ENCODE measurements around the gene SLC6A3.

SLC6A3 gene

DNA sequence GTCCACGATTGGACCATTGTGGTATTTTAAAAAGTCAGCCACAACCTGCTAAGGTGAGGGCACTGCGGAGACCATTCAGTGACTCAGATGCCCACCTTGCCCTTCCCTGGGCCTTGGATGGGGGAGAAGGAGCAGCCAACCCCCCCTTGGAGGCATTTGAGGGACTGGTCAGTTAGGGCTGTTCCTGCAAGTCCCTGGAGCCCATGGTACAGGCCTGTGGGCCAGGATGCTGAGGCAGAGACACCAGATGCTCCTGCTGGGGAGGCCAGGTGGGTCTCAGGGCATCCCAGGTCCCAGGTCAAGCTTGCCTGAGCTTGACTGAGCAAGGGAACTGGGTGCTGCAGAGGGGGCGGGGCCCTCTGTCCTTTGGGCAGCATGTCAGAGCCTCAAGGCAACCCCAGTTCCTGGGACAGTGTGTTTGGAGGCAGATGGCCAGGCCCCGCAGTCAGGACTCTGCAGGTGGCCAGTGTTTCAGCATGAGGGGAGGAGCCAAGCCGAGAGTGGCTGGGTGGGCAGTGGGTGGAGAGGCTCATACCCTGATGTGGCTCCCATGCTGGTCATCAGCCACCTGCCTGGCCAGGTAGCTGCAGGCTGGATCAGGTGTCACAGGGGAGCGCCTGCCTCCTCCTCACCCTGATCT lies 27.5 kb downstream of the SLC6A3 start:
- TF ChIP-seq JUND (IDR thresholded peaks at IDR 0.05; ENCODE audit: low read depth): no peak
- DNase-seq (ENCODE audit: low read depth in 1 of 2, low spot score in 1 of 2): no peak
- in situ Hi-C loops (cut with HindIII; ENCODE audit: low pct_unique_long_range_greater_than_20kb, low sequenced_read_pairs): no loop called here

DNA sequence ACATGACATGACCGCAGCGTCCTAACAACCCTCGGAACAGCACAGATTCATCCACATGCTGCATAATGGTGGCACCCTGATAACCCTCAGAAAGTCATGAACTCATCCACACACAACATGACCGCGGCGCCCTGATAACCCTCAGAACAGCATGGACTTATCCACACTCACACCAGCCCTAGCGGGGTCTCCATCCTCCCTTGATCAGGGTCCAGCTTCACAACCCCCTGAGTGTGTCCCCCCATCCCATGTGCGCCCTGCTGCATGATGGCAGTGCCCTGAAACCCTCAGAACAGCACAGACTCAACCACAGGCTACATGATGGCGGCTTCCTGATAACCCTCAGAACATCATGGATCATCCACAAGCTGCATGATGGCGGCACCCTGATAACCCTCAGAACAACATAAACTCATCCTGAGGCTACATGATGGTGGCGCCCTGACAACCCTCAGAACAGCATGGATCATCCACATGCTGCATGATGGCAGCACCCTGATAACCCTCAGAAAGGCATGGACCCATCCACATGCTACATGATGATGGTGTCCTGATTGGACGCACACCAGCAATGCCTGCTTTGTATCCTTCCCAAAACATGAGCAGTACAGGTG lies 28.3 kb downstream of the SLC6A3 start:
- in situ Hi-C loops (cut with HindIII; ENCODE audit: low pct_unique_long_range_greater_than_20kb, low sequenced_read_pairs): no loop called here
- TF ChIP-seq JUND (IDR thresholded peaks at IDR 0.05; ENCODE audit: low read depth): no peak
- no peak for DNase-seq (ENCODE audit: low read depth in 1 of 2, low spot score in 1 of 2)

DNA sequence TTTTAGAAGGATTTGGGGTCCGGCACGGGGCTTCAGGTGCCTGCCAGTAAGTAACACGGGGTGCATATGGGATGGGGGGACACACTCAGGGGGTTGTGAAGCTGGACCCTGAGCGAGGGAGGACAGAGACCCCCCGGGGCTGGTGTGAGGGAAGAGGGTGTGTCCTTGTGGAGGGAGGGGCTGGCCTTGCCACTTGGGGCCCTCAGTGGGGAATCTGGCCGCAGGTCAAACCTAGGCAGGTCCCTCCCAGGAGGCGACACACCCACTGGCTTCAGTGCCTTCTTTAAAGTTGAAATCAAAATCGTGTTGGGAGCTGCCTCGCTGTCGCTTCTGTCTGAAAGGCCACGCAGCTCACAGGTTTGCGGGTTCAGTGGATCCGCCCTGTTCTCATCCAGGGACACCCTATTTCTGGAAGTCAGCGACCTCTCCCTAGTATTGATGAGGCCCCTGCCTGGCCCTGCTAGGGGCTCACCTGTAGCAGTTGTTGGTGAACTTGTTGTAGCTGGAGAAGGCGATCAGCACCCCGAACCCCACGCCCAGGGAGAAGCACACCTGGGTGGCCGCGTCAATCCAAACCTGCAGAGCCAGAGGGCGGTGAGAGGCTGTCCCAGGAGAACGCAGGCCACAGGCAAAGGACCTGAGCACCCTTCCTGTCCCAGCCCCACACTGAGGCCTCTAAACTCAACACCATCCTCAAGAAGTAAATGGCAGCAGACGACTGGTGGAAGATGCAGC lies 29.4 kb downstream of the SLC6A3 start:
- no peak for DNase-seq (ENCODE audit: low read depth in 1 of 2, low spot score in 1 of 2)
- no peak for TF ChIP-seq JUND (IDR thresholded peaks at IDR 0.05; ENCODE audit: low read depth)
- in situ Hi-C loops (cut with HindIII; ENCODE audit: low pct_unique_long_range_greater_than_20kb, low sequenced_read_pairs): no loop called here

DNA sequence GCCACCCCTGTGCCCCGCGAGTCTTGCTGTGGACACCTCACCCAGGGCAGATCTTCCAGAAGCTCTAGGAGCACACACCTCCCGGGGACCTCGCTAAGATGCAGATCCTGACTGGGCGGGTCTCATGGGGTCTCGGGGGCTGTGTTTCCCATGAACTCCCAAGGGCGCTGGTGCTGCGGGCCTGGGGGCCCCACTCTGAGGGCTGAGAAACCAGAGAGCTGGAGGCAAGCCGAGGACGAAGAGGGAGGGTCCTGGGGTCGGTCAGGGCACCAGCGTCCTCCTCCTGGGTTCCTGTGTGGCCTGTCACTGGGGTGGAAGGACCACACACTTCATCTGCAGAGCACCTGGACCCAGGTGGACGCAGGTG lies 30.2 kb downstream of the SLC6A3 start:
- no peak for TF ChIP-seq JUND (IDR thresholded peaks at IDR 0.05; ENCODE audit: low read depth)
- in situ Hi-C loops (cut with HindIII; ENCODE audit: low pct_unique_long_range_greater_than_20kb, low sequenced_read_pairs): no loop called here
- no peak for DNase-seq (ENCODE audit: low read depth in 1 of 2, low spot score in 1 of 2)

DNA sequence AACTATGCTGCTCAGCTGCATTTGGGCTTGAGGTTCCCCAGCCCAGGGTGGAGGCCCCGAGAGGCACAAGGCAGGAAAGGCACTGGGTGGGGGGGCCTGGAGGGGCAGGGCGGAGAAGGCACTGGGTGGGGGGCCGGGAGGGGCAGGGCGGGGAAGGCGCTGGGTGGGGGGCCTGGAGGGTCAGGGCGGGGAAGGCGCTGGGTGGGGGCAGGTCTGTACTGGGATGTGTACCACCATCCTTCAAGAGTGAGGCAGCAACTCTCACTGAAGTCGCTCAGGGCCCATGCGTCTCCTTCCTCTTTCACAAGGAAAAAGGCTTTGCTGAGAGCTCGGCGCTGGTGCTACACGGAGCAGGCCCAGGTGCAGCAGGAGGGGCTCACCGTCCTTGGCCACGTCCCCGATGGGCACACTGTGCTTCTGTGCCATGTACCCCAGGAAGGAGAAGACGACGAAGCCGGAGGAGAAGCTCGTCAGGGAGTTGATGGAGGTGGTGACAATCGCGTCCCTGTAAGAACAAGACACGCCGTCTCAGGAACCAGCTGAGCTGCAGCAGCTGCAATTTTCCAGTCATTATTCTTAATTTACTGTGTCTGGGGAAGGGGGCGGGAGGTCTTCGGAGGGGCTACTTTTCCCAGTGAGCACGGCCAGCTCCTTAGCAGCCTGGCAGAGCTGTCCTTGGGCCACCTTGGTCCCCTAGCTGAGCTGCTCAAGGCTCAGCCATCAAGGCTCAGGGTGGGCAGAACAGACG lies 30.8 kb downstream of the SLC6A3 start:
- TF ChIP-seq JUND (IDR thresholded peaks at IDR 0.05; ENCODE audit: low read depth): no peak
- no peak for DNase-seq (ENCODE audit: low read depth in 1 of 2, low spot score in 1 of 2)
- in situ Hi-C loops (cut with HindIII; ENCODE audit: low pct_unique_long_range_greater_than_20kb, low sequenced_read_pairs): no loop called here

DNA sequence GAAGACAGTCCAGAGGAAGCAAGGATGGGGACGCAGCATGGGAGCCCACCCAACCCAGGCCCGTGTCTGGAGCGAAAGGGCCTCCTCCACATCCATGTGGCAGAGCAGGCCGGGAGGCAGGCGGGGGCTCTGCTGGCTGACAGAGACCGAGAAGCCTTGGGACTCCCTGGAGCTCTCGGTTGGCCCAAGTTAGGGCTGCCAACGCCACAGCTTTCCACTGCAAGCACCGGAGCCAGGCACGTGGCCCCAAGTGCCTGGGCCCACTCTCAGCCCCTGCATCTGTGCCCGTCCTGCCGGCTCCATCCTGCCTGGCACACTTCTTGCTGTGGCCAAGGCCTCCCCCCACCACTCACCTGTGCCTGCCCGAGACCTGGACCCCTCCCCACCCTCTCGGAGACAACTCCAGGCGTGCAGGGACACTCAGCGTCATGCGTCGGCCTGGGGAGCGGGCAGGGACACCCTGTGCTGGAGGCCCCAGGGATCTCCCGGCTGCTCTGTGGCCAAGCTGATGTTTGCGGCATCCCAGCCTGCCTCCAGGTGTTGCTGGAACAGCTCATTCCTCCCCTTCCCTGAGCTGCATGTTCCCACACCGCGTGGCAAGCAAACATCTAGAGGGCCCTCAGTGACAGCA lies 31.5 kb downstream of the SLC6A3 start:
- DNase-seq (ENCODE audit: low read depth in 1 of 2, low spot score in 1 of 2): no peak
- no peak for TF ChIP-seq JUND (IDR thresholded peaks at IDR 0.05; ENCODE audit: low read depth)
- in situ Hi-C loops (cut with HindIII; ENCODE audit: low pct_unique_long_range_greater_than_20kb, low sequenced_read_pairs): no loop called here

DNA sequence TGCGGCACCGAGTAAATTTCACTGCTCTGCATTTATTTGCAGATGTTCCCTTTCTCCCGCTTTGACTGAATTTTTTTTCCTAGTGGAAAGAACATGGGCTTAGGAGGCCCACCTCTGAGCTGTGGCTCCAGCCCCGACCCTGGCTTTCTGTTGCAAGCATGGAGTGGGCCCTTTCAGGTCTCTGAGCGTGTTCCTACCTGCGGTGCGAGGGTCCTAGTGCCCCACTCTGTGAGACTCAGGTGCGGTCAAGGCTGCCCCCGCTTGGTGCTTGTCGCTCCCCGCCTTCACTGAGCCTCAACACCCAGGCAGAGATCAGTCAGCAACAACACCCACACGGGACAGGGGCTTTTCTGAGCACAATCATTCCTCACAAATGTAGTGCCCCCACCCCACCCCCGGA lies 32.0 kb downstream of the SLC6A3 start:
- in situ Hi-C loops (cut with HindIII; ENCODE audit: low pct_unique_long_range_greater_than_20kb, low sequenced_read_pairs): no loop called here
- no peak for TF ChIP-seq JUND (IDR thresholded peaks at IDR 0.05; ENCODE audit: low read depth)
- no peak for DNase-seq (ENCODE audit: low read depth in 1 of 2, low spot score in 1 of 2)

DNA sequence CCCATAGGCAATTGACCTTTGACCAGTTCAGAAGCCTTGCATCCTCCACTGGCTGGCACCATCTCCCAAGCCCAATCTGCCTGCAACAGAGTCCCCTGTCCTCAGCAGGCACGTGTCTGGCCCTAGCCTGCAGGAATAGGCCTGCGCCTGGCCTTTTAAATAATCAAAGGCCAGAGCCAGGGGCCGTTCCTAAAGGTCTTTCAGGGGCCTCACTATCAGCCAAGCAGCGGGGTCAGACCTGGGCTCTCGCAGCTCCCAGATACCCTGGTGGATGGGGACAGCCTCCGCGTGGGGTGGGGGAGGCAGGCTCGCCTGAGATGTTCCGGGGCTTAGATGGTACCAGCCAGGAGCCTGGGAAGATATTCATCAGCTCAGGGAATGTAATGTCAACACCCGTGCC lies 32.6 kb downstream of the SLC6A3 start:
- in situ Hi-C loops (cut with HindIII; ENCODE audit: low pct_unique_long_range_greater_than_20kb, low sequenced_read_pairs): no loop called here
- no peak for DNase-seq (ENCODE audit: low read depth in 1 of 2, low spot score in 1 of 2)
- no peak for TF ChIP-seq JUND (IDR thresholded peaks at IDR 0.05; ENCODE audit: low read depth)

DNA sequence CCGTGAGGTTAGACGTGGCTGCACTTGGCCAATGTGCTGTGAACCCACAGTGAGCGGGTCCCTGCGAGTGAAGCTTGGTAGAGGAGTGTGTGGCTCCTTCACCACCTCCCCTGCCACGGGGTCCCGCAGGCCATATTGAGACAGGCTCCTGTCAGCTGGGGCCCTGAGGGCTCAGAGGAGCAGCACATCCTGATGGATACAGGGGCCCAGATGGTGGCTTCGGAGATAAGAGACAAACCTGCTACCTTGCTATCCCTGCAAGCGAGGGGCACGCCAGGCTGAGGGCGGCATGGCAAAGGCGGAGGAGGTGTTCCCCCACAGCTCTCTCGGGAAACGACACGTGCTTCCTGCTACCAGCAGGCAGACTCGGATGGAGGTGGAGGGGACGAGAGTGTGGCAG lies 33.1 kb downstream of the SLC6A3 start:
- in situ Hi-C loops (cut with HindIII; ENCODE audit: low pct_unique_long_range_greater_than_20kb, low sequenced_read_pairs): no loop called here
- no peak for DNase-seq (ENCODE audit: low read depth in 1 of 2, low spot score in 1 of 2)
- no peak for TF ChIP-seq JUND (IDR thresholded peaks at IDR 0.05; ENCODE audit: low read depth)

DNA sequence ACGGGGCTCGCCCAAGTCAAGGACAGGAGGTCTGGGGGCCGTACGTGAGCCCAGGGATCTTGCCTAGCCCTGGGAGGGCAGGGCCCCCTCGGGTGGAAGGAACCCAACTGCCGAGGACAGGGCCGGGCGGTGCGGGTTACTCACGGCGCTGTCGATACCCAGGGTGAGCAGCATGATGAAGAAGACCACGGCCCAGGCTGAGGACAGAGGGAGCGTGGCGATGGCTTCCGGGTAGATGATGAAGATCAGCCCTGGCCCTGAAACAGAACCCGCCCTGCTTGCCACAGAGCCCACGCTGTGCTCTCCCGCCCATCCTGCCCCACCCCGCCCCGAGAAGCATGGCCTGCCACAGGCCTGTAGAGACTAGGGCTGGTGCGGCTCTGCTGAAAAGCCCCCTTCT lies 34.1 kb downstream of the SLC6A3 start:
- TF ChIP-seq JUND (IDR thresholded peaks at IDR 0.05; ENCODE audit: low read depth): no peak
- in situ Hi-C loops (cut with HindIII; ENCODE audit: low pct_unique_long_range_greater_than_20kb, low sequenced_read_pairs): no loop called here
- no peak for DNase-seq (ENCODE audit: low read depth in 1 of 2, low spot score in 1 of 2)

DNA sequence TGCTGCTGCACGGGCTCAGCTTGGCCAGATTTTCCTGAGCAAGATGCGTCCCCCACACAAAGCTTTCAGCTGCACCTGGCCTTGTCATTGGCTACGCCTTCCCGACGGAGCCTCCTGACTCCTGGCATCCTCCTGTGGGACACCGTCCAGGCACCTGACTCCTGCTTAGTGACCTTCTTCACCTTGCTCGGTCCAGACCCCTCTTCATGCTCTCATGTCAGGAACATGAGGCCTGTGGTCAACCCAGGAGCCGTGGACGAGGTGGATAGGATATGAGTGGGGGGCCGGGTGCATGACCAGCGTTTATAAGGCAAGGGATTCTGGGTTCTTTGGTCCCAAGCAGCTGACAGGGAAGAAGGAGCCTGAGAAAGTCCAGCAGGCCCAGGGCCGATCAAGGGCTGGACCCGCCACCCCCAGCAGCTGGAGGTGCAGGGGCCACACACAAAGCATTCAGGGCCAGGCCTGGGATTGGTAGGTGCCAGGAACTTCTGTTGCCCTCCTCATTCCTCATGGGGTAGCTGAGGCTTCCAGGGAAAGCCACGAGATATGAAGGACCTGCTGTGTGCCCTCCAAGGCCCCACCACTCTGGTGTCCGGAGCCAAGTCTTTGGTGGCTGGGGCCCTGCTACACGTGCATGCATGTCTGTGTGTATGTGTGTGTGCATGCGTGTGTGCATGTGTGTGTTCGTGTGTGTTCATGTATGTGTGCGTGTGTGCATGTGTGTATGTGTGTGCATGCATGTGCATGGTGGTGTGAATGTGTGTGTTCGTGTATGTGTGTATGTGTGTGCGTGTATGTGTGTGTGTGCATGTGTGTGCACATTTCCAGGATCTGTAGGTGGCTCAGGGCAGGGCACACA lies 34.9 kb downstream of the SLC6A3 start:
- DNase-seq (ENCODE audit: low read depth in 1 of 2, low spot score in 1 of 2): no peak
- in situ Hi-C loops (cut with HindIII; ENCODE audit: low pct_unique_long_range_greater_than_20kb, low sequenced_read_pairs): no loop called here
- TF ChIP-seq JUND (IDR thresholded peaks at IDR 0.05; ENCODE audit: low read depth): no peak

Measured in T47D (cell line).